HG02885 (cell line): Measurements from ENCODE around the gene PTPRN2.
"Not testable (repeated sequence)": the region's sequence is repeated elsewhere in the genome, so short reads cannot be mapped to it uniquely, and the experiment has no call there.

ENCODE experiments used
- ATAC-seq: cut with Tn5 transposase; IDR thresholded peaks from one replicate; pipeline ENCODE4 v1.9.1; 2021; ENCODE audit warnings: mild to moderate bottlenecking; ENCODE audit not compliant: unreplicated experiment, poor library complexity

PTPRN2 gene

GRCh38 chr7:158430308-158431034 lies 157.2 kb downstream of the PTPRN2 start:
- ATAC-seq, result no peak

- no peak for ATAC-seq
These were observed 158.5 kb downstream of the PTPRN2 start for GRCh38 chr7:158428837-158429753.

GRCh38 chr7:158428131-158428836 lies 159.3 kb downstream of the PTPRN2 start:
- ATAC-seq, result no peak

- ATAC-seq, result not testable (repeated sequence)
These were observed 161.9 kb downstream of the PTPRN2 start for GRCh38 chr7:158425676-158426075.

GRCh38 chr7:158424531-158424930 lies 163.1 kb downstream of the PTPRN2 start:
- no peak for ATAC-seq

- no peak for ATAC-seq
These were observed 163.6 kb downstream of the PTPRN2 start for GRCh38 chr7:158424011-158424410.

DNA sequence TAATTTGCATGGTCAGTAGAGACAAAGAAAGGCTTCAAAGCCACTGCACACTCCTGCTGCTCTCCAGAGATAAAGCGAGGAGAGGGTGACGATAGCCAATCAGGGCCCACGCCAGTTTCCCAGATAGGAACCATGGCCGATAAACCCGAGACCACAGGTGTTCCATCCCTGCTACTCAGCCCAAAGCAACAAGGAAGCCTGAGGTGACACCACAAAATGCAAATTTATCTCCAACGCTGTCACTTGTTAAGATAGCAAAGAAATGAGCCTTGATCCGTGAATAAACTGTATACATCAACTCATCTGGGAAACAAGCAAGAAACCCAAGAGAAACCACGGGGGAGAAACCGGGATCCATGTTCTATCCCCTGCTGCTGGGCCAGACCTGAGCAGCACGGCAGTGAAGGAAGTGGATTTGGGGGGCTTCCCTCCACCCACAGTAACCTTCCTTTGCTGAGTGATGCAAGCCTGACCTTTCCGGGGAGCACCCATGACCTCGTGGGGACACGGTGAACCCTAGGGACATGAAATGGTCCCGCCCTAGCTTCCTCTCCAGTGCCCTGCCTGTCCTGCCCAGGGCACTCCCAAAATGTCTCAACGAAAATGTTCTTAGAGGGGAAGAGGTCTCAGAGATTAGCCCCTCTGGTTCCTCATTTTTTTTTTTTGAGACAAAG lies 164.6 kb downstream of the PTPRN2 start:
- ATAC-seq, result no peak

- no peak for ATAC-seq
These were observed 165.3 kb downstream of the PTPRN2 start for GRCh38 chr7:158422196-158422886.

DNA sequence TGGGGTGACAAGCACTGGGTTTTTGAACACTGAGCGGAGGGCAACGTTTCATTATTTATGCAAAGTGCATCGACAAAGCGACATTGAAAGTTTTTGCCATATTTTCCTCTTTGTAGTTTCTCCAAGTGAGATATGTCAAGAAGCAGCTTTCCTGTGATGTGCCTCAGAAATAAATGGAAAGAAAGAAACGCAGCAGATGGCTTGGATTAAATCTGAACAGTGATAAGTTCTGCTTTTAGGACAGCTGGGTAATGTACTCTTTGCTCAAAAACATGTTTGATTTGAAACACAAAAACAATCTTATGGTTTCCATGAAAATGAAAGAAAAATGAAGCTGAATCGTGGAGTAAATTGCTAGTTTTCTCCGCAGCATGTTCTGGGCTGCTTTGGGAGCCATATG lies 166.3 kb downstream of the PTPRN2 start:
- no peak for ATAC-seq

GRCh38 chr7:158420591-158421340 lies 166.9 kb downstream of the PTPRN2 start:
- ATAC-seq, result no peak

DNA sequence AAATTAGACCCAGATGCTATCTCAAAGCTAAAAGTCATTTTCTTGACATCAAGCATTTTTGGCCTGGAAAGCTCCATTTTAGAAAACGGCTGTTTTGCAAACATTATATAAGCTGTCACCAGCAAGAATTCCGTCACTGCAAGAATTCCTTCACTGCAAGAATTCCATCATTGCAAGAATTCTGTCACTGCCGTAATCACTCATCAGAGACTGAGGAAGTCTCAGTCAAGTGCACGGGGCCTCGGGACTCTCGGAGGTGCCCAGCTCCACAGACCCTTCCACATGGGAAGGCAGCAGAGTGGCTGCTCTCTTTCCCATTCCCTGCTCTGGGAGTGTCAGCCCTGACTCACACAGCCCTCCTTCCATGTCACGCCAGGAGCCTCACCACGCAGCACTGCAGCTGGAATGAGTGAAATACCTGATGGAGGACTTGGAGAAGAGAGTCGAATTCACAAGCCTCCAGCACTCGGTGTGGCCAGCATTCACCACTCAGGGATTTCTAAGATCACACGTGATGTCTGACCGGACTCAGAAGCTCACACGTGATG lies 168.3 kb downstream of the PTPRN2 start:
- no peak for ATAC-seq

DNA sequence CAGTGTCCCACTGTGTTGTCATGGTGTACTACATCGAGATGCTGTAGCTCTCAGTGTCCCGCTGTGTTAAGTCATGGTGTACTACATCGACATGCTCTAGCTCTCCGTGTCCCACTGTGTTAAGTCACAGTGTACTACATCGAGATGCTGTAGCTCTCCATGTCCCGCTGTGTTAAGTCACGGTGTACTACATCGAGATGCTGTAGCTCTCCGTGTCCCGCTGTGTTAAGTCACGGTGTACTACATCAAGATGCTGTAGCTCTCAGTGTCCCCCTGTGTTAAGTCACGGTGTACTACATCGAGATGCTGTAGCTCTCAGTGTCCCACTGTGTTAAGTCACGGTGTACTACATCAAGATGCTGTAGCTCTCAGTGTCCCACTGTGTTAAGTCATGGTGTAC lies 169.2 kb downstream of the PTPRN2 start:
- not testable (repeated sequence) for ATAC-seq

DNA sequence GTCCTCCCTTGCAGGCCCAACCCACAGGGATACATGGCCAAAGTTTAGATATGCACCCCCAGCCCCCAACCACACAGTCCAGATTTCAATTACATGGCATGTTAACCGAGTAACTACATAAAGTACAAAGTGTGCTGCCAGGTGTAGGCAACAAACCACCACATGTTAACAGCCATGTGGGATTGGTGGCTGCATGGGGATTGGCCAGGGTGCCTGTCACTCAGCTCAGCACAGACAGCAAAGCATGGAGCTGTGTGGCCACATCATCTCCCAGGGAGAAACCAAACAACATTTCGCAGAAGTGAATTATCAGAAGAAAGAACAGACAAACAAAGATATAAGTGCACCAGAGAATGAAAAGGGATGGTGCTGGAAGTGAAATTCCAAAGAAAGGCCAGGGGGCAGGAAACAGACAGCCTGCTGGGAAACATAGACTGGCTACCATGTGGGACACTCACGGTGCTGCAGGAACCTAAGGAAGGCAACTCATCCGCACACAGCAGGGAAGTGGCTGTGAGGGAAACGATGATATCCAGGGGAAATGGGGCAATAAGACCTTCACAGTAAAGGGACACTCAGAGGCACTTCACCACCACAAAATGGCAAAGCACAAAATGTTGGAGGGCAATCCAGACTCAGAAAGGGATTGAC lies 171.2 kb downstream of the PTPRN2 start:
- ATAC-seq, result no peak

GRCh38 chr7:158415316-158415715 lies 172.3 kb downstream of the PTPRN2 start:
- ATAC-seq, result no peak

DNA sequence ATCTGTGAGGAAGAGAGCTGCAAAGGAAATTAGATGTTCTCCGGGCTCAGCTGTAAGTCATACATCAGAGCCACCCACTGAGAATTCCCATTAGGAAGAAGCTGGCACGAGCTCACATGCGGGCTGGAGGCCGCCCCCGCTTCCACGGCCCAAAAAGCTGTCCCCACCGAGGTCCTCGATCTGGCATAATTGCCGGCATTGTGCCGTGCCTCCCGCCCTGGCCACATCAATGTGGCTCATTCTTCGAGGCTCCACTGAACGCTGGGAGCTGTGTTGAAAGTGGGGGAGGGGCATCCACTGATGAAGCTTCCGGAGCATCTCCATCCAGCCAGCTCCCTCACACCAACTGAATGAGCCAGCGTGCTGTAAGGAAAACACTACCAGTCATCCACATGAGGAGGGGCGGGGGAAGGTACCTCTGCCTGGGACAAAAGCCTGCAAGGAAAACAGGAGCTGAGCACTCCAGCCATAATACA lies 173.1 kb downstream of the PTPRN2 start:
- ATAC-seq, result no peak

DNA sequence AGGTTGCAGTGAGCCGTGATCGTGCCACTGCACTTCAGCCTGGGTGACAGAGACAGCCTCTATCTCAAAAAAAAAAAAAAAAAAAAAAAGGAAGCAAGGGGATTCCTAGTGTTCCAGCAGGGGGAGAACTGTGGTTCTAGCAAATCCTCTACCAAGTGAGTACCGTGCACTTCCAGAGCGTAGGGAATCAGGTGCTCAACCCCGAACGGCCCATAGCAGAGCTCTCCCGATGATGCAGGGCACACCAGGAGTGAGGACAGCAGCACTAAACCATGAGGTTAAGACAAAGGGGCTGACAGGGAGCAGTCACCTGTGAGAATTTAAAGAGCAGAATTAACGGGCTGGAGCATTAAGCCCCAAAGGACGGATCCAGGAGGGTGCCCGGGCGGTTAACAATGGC lies 173.6 kb downstream of the PTPRN2 start:
- no peak for ATAC-seq

DNA sequence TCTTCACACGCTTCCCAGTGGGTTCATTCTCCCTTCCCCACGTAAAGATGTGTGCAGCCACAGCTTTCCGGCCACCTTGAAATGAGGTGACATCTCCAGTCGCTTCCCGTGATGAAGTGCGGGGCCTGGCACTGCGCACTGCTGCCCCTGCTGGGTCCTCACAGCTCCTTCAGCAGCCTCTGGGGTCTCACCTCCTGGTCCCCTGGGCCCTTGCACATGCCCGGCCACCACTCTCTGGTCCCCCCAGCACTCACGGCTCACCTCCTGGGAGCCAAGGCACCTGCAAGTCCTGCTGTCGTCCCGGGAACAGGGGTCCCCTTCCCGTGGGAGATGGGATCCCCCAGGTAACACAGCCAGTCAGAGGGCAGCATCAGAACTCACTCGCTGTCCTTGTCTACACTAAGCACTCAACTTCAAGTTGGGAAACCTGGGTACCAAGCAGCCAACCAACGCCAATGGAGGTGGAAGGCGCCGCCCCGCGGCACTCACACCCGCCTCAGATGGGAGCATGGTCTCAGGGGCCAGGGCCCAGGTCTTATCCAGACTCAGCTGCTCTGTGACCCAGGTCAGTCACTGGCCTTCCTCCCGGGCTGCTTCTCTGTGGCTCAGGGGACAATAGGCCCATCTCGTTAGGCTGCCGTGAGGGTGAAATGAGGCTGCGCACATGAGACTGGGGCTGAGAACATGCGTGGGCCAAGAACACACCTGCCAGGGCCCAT lies 176.2 kb downstream of the PTPRN2 start:
- ATAC-seq, result no peak

GRCh38 chr7:158410720-158411119 lies 176.9 kb downstream of the PTPRN2 start:
- no peak for ATAC-seq
